ENCODE data around the gene CSF3.

CSF3 gene

GRCh38 chr17:40015005-40015997, at the start of gene CSF3:
CSF3 (plus strand) TSS chr17:40015440; CDS start chr17:40015475, 35 bp downstream.
- in situ Hi-C loops (cut with MboI; ENCODE audit: low sequenced_read_pairs), result no loop called here

GRCh38 chr17:39966771-39967170, 48.5 kb upstream of the CSF3 start:
- in situ Hi-C loops (cut with MboI; ENCODE audit: low sequenced_read_pairs), result no loop called here

- in situ Hi-C loops (cut with MboI; ENCODE audit: low sequenced_read_pairs), result no loop called here
Observed at GRCh38 chr17:39968761-39969160, 46.5 kb upstream of the CSF3 start.

- in situ Hi-C loops (cut with MboI; ENCODE audit: low sequenced_read_pairs), result no loop called here
Observed at GRCh38 chr17:39969375-39969774, 45.9 kb upstream of the CSF3 start.

DNA sequence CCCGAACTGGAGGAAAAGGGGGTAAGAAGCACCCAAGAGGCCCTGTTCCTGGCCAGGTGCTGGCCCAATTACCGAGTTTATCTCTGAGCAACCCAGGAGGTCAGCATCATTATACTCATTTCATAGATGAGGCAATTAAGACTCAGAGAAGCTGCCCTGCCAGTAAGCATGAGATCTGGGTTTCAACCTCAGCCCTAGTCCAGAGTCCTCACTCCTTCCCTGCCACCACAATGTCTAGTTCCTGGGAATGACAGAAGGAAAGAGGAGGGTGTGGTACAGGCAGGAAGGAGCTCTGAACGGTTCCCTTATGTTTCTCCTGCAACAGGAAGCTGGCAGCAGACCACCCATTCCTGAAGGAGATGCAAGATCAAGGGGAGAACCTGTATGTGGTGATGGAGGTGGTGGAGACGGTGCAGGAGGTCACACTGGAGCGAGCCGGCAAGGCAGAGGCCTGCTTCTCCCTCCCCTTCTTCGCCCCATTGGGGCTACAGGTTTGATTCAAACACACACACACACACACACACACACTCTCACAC, 45.0 kb upstream of the CSF3 start:
- in situ Hi-C loops (cut with MboI; ENCODE audit: low sequenced_read_pairs), result no loop called here

DNA sequence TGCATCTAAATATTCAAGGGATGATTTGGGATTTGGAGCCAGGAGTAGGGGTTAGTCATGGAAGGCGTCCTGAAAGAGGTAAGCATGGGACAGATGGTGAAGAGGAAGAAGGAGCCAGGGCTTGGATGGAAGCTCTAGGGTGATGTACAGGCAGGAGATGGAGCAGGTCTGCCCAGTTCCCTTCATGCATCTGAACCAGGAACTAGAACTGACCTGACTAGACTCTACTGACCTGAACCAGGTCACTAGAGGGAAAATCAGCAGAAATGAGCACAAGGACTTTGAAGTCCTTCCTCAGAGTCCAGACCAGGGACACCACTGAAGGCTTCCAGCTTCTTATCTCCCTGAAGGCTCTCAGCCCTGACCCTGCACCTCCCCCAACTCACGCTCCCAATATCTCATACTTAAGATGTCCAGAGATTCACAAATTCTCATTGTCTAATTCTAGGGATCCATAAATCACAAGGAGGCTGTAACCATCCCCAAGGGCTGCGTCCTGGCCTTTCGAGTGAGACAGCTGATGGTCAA, 44.1 kb upstream of the CSF3 start:
- in situ Hi-C loops (cut with MboI; ENCODE audit: low sequenced_read_pairs), result no loop called here

DNA sequence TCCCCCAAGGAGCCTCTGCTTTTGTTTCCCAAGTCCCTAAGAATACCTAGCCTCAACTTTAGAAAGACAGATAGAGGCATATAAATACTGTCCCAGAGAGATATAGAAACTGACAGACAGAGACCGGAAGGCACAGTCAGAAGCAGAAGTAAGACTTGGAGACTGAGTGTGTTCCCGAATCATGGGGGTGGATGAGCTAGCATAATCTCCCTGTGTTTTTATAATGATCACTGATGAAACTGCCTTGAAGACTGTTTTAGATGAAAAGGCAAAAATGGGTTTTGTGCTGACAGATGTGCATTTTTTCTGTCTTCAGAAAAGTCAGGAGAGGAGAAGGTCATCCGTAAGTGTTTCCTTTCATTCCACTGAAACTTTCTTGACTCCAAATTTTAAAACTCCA, 43.0 kb upstream of the CSF3 start:
- in situ Hi-C loops (cut with MboI; ENCODE audit: low sequenced_read_pairs), result no loop called here

- in situ Hi-C loops (cut with MboI; ENCODE audit: low sequenced_read_pairs), result no loop called here
Observed at GRCh38 chr17:39973496-39973895, 41.7 kb upstream of the CSF3 start.

- in situ Hi-C loops (cut with MboI; ENCODE audit: low sequenced_read_pairs), result no loop called here
Observed at GRCh38 chr17:39974433-39974832, 40.8 kb upstream of the CSF3 start.

DNA sequence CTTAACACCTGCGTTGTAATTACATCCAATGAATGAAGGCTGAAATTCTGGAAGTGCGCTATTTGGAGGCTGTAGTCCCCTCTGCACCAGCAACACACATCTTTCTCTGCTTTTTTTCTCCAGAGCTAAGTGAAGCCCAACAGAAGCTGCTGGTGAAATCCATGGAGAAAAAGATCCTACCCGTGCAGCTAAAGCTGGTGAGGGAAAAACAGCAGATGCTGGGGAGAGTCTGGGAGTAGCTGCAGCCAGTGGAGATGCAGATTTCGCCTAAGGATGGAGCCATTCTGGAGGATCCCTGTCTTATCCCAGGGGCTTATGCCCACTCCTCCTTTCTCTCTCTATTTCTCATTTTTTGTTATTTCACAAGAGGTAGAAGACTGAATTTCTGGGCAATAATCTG, 39.4 kb upstream of the CSF3 start:
- in situ Hi-C loops (cut with MboI; ENCODE audit: low sequenced_read_pairs), result no loop called here

- in situ Hi-C loops (cut with MboI; ENCODE audit: low sequenced_read_pairs), result no loop called here
Observed at GRCh38 chr17:39979016-39979670, 36.1 kb upstream of the CSF3 start.

- in situ Hi-C loops (cut with MboI; ENCODE audit: low sequenced_read_pairs), result no loop called here
Observed at GRCh38 chr17:39979893-39980350, 35.3 kb upstream of the CSF3 start.

DNA sequence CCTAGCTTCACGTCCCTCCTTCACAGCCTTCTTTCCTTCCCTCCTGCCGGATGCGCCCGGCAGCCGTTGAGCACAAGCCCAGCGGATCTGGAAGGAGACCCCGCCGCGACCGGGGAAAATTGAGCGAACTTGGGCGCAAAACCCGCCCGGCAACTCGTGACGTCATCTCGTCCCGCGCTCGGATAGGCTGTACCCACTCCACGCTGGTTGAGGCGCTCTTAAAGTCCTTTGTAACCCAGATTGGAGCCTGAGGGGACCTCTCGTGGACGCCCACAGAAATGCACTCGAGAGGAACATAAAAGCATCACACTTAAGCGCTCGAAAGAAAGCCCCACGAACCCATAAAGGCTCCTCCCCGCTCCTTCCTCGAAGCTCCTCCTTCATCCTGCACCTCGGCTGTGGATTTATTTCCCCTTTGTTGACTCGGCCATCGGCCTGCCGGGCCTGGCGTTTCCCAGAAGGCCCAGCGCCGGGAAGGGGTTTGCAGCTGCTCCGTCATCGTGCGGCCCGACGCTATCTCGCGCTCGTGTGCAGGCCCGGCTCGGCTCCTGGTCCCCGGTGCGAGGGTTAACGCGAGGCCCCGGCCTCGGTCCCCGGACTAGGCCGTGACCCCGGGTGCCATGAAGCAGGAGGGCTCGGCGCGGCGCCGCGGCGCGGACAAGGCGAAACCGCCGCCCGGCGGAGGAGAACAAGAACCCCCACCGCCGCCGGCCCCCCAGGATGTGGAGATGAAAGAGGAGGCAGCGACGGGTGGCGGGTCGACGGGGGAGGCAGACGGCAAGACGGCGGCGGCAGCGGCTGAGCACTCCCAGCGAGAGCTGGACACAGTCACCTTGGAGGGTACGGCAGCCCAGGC, 34.7 kb upstream of the CSF3 start, which contains the start of gene PSMD3:
TSS of gene PSMD3 (plus strand) at position 457 of the 856 bp plus-strand sequence. CDS start at position 621, 164 bp downstream.
- in situ Hi-C loops (cut with MboI; ENCODE audit: low sequenced_read_pairs), result no loop called here

GRCh38 chr17:39981207-39981741, 34.0 kb upstream of the CSF3 start:
- in situ Hi-C loops (cut with MboI; ENCODE audit: low sequenced_read_pairs), result no loop called here

DNA sequence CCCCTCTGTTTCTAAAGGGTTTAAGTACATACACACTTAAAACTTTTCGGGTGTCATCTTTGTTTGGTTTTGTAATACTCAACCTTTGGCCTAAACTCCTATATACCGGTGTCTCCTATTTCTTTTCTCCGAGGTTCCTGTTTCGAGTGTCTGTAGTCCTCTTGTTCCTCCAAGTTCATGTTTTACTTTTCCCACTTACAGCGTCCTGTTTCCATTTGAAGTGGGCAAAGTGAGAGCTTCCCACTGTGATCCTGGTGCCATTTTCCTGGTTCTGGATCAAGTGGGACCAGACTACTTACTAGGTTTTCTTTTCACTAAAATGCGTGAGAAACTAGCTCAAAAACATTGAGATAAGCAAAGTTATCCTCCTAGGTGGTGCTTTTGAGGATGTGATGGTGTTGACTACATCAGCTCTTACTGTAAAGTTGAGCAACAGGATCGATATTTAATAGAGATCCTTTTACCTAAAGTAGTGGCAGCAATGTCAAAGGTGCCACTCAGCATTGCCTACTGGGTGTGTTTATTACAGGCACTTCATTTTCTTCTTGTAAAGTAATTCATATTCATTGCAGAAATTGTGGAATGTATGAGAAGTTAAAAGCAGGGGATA, 33.4 kb upstream of the CSF3 start:
- in situ Hi-C loops (cut with MboI; ENCODE audit: low sequenced_read_pairs), result no loop called here

GRCh38 chr17:39988206-39988810, 26.9 kb upstream of the CSF3 start:
- in situ Hi-C loops (cut with MboI; ENCODE audit: low sequenced_read_pairs), result no loop called here

DNA sequence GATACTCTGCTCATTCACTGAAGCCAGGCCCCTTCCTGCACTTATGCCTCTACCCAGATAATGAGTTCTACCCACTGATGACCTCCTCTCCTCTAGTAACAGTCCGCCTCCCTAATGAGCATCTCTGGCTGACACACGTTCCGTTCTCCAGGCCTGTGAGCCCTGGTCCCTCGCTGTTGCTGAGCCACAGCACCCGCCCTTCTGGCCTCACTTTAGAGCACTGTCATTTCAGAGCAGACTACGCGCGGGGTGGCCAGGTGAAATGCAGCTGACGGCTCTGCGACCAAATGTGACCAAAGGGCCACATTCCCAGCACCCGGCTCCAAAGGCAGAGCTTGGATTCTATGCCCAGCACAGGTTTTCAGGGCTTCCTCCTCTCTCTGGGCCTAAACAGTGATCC, 20.8 kb upstream of the CSF3 start:
- in situ Hi-C loops (cut with MboI; ENCODE audit: low sequenced_read_pairs), result no loop called here

DNA sequence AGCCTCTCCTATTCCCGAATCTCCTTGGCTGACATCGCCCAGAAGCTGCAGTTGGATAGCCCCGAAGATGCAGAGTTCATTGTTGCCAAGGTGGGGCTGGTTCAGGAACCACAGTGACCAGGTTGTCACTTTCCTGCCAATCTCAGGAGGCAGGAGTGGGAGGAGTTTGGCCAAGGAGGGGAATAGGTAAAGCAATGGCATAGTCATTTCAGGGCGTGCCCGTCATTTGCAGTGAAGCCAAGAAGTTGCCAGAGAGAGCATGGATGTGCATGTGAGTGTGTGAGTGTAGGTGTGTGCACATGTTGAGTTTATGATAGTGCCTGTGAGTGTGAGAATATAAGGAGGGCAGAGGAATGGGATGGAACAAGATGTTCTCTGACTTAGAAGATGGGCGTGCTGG, 19.8 kb upstream of the CSF3 start:
- in situ Hi-C loops (cut with MboI; ENCODE audit: low sequenced_read_pairs), result no loop called here

DNA sequence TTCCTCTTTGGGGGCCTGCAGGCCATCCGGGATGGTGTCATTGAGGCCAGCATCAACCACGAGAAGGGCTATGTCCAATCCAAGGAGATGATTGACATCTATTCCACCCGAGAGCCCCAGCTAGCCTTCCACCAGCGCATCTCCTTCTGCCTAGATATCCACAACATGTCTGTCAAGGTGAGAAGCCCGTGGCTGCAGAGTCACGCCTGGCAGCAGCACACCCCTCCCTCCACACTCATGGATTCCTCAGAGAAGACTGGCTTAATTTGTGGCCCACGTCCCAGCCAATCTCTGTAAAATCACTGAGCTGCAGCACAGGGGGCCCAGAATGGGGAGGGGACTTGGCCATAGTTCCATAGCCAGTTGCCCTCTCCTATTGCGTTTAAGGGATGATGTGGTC, 19.1 kb upstream of the CSF3 start:
- in situ Hi-C loops (cut with MboI; ENCODE audit: low sequenced_read_pairs), result no loop called here

Data from HL-60/S4 treated with retinoic acid at 250 ng/mL for 4 days and 3 days (cell line).